Fibroblast of lung (primary cell): Measurements from ENCODE around the gene TSACC. TPM values are rescaled to one million over a fixed set of nuclear protein-coding genes. Genes with fewer than 3 reads are reported as not detected.

ENCODE experiments used
- DNase-seq, 2 donors: peaks; one replicate each; pipeline versions ENCODE4 v3.0.0 to v3.0.0-alpha.2; 2010; ENCODE audit warnings: low read depth in 2 of 2
- H2AFZ ChIP-seq: 2 replicates; pipeline ENCODE4 v1.5.1; 2012; ENCODE audit warnings: low read length, control low read depth, inconsistent platforms
- H3K27ac ChIP-seq: 2 replicates; pipeline ENCODE4 v1.5.1; 2011; ENCODE audit warnings: low read length, control low read depth; ENCODE audit not compliant: insufficient read depth
- H3K27me3 ChIP-seq: 2 replicates; pipeline ENCODE4 v1.5.1; 2011; ENCODE audit warnings: mild to moderate bottlenecking, low read length; ENCODE audit not compliant: control insufficient read depth, insufficient read depth
- H3K36me3 ChIP-seq: 2 replicates; pipeline ENCODE4 v1.5.1; 2011; ENCODE audit warnings: low read length; ENCODE audit not compliant: control insufficient read depth, insufficient read depth
- H3K4me1 ChIP-seq: 2 replicates; pipeline ENCODE4 v1.5.1; 2011; ENCODE audit warnings: low read length; ENCODE audit not compliant: control insufficient read depth, insufficient read depth; ENCODE audit errors: extremely low read depth
- H3K4me2 ChIP-seq: 2 replicates; pipeline ENCODE4 v1.5.1; 2011; ENCODE audit warnings: low read length, control low read depth; ENCODE audit not compliant: insufficient read depth; ENCODE audit errors: extremely low read depth
- H3K4me3 ChIP-seq, 4 experiments: fragments of 200-600 bp in 1 of 4; sonication (generic) in 1 of 4; replicated peaks in 1 of 4; 2 replicates each; pipeline ENCODE4 v1.5.1; 2011 to 2016; ENCODE audit warnings: low read length in 4 of 4, low read depth in 3 of 4, mild to moderate bottlenecking in 3 of 4, control low read depth in 2 of 4, inconsistent platforms in 1 of 4, mixed read lengths in 1 of 4; ENCODE audit not compliant: insufficient read depth in 1 of 4; ENCODE audit errors: control extremely low read depth in 1 of 4
- H3K79me2 ChIP-seq: 2 replicates; pipeline ENCODE4 v1.5.1; 2012; ENCODE audit warnings: mild to moderate bottlenecking, low read length, inconsistent platforms; ENCODE audit not compliant: control insufficient read depth, insufficient read depth
- H3K9ac ChIP-seq: 2 replicates; pipeline ENCODE4 v1.5.1; 2011; ENCODE audit warnings: mild to moderate bottlenecking, low read length, control low read depth; ENCODE audit not compliant: insufficient read depth
- H3K9me3 ChIP-seq: 2 replicates; pipeline ENCODE4 v1.5.1; 2012; ENCODE audit warnings: low read depth, low read length; ENCODE audit not compliant: control insufficient read depth, insufficient read depth
- H4K20me1 ChIP-seq: 2 replicates; pipeline ENCODE4 v1.5.1; 2011; ENCODE audit warnings: low read length; ENCODE audit not compliant: control insufficient read depth, insufficient read depth; ENCODE audit errors: extremely low read depth
- CTCF ChIP-seq, 2 donors: IDR thresholded peaks in 1 of 2; conservative IDR thresholded peaks in 1 of 2; 1 replicate in 1 of 2; 2 replicates in 1 of 2; pipeline ENCODE4 v1.5.1; 2011 to 2012; ENCODE audit warnings: low read length in 2 of 2, control low read depth in 1 of 2, inconsistent platforms in 1 of 2, low read depth in 1 of 2, mild to moderate bottlenecking in 1 of 2
- EZH2 ChIP-seq: IDR thresholded peaks from 2 replicates; pipeline ENCODE4 v1.5.1; 2012; ENCODE audit warnings: low read length, control low read depth, mild to moderate bottlenecking; ENCODE audit errors: missing control alignments
- polyA plus RNA-seq, 2 donors: library from polyadenylated mRNA; depleted of rRNA in 1 of 2; stranded (reverse) in 1 of 2; unstranded in 1 of 2; fragments of >200 nt; gene quantifications; 2 replicates each; pipeline ENCODE4 v1.2.1, GENCODE V29; 2011 to 2012; ENCODE audit warnings: missing spikeins in 1 of 2
- total RNA-seq: library from RNA; depleted of rRNA; stranded (reverse); fragments of >200 nt; gene quantifications from 2 replicates; pipeline ENCODE4 v1.2.1, GENCODE V29; 2014

Gene TSACC
- total and polyA plus RNA-seq, 2 donors (not counting 1 experiment from before 2014, with no cell fraction given) = 0.50 to 0.54 TPM

- H2AFZ ChIP-seq = no peak overlapping the region
- H3K27me3 ChIP-seq = peaks cover 31% of the 10 kb centered on the region
- DNase-seq = no peak
- H3K9me3 ChIP-seq = no peaks in the 10 kb centered on the region
- H3K27ac ChIP-seq = no peak overlapping the region
- no peaks in the 10 kb centered on the region for H3K4me1 ChIP-seq
- H3K9ac ChIP-seq = no peak overlapping the region
- H3K4me3 ChIP-seq = no peak overlapping the region
- TF ChIP-seq CTCF (conservative IDR thresholded peaks at IDR 0.05 in 1 of 2, IDR thresholded peaks at IDR 0.05 in 1 of 2; ENCODE audit: low read depth in 1 of 2, low read length in 2 of 2) = no peak
- TF ChIP-seq EZH2 = no peak
- H3K79me2 ChIP-seq = no peaks in the 10 kb centered on the region
- H3K4me2 ChIP-seq = no peak overlapping the region
- H4K20me1 ChIP-seq = no peaks in the 10 kb centered on the region
- no peaks in the 10 kb centered on the region for H3K36me3 ChIP-seq
Observed at GRCh38 chr1:156360534-156360933, 22.2 kb downstream of the TSACC start.

GRCh38 chr1:156365754-156366153, 27.4 kb downstream of the TSACC start:
- Histone ChIP-seq H3K79me2 (no peaks in the 10 kb centered on the region), H3K27ac (no peak overlapping the region), H3K27me3 (peaks cover 42% of the 10 kb centered on the region), H3K36me3 (no peaks in the 10 kb centered on the region), H3K4me1 (no peaks in the 10 kb centered on the region), H3K4me3 (no peak overlapping the region), H3K4me2 (no peak overlapping the region), H2AFZ (no peak overlapping the region), H3K9ac (no peak overlapping the region), H4K20me1 (no peaks in the 10 kb centered on the region), H3K9me3 (no peaks in the 10 kb centered on the region)
- no peak for DNase-seq
- no peak for TF ChIP-seq CTCF (conservative IDR thresholded peaks at IDR 0.05 in 1 of 2, IDR thresholded peaks at IDR 0.05 in 1 of 2; ENCODE audit: low read depth in 1 of 2, low read length in 2 of 2)
- TF ChIP-seq EZH2 = no peak

- H3K9ac ChIP-seq = no peak overlapping the region
- no peaks in the 10 kb centered on the region for H4K20me1 ChIP-seq
- no peak overlapping the region for H3K4me3 ChIP-seq
Observed at GRCh38 chr1:156366378-156367166, 28.2 kb downstream of the TSACC start.

More at GRCh38 chr1:156366378-156367166, 28.2 kb downstream of the TSACC start:
- Histone ChIP-seq H3K79me2 (no peaks in the 10 kb centered on the region), H3K27me3 (peaks cover 43% of the 10 kb centered on the region), H2AFZ (no peak overlapping the region), H3K4me1 (no peaks in the 10 kb centered on the region), H3K4me2 (no peak overlapping the region), H3K27ac (no peak overlapping the region), H3K9me3 (no peaks in the 10 kb centered on the region), H3K36me3 (no peaks in the 10 kb centered on the region)
- TF ChIP-seq EZH2 (no peak), CTCF (conservative IDR thresholded peaks at IDR 0.05 in 1 of 2, IDR thresholded peaks at IDR 0.05 in 1 of 2; ENCODE audit: low read depth in 1 of 2, low read length in 2 of 2) (no peak)
- no peak for DNase-seq
